B cell (primary cell): ENCODE measurements around the gene C10orf105. TPM values are rescaled to one million over a fixed set of nuclear protein-coding genes. Genes with fewer than 3 reads are reported as not detected.

Experiments used
- ATAC-seq: fragments of 200-7000 bp; cut with Tn5 transposase; one replicate; pipeline ENCODE4 v1.10.0; 2021; ENCODE audit warnings: low read depth, mild to moderate bottlenecking, moderate number of reproducible peaks, moderate library complexity
- CTCF ChIA-PET: fragments of 350-600 bp; sonication (Branson Sonifier 250); formaldehyde crosslinking; loops from one replicate; lab custom pipeline; 2021; ENCODE audit warnings: antibody characterized with exemption, inconsistent platforms; lab: Charles Lee
- POLR2A ChIA-PET: fragments of 350-600 bp; sonication (Branson Sonifier 250); formaldehyde crosslinking; loops from one replicate; lab custom pipeline; 2021; ENCODE audit warnings: antibody characterized with exemption; lab: Charles Lee
- DNase-seq: peaks from one replicate; pipeline ENCODE4 v3.0.0; 2013
- H2AFZ ChIP-seq: 2 replicates; pipeline ENCODE4 v1.6.1; 2012; ENCODE audit warnings: mild to moderate bottlenecking, low read depth, low read length; ENCODE audit not compliant: insufficient read depth, poor library complexity, severe bottlenecking
- H3K27ac ChIP-seq, 2 donors: 1 replicate in 1 of 2; 2 replicates in 1 of 2; pipeline ENCODE4 v1.5.1; 2012 to 2013; ENCODE audit warnings: low read length in 2 of 2, mild to moderate bottlenecking in 2 of 2, moderate library complexity in 1 of 2
- H3K27me3 ChIP-seq, 4 experiments: fragments of 200-600 bp in 1 of 4; sonication (generic) in 1 of 4; replicated peaks in 1 of 4; 1 replicate in 2 of 4; 2 replicates in 2 of 4; pipeline versions ENCODE4 v1.6.1 to v1.7.0; 2013 to 2016; ENCODE audit warnings: low read length in 3 of 4, mild to moderate bottlenecking in 2 of 4, mixed read lengths in 1 of 4, moderate library complexity in 1 of 4; ENCODE audit not compliant: insufficient read depth in 4 of 4, control insufficient read depth in 3 of 4; ENCODE audit errors: control extremely low read depth in 1 of 4
- H3K36me3 ChIP-seq, 2 experiments: replicated peaks in 1 of 2; 1 replicate in 1 of 2; 2 replicates in 1 of 2; pipeline versions ENCODE4 v1.6.1 to v1.7.1; 2013; ENCODE audit warnings: low read length in 1 of 2; ENCODE audit not compliant: insufficient read depth in 2 of 2, control insufficient read depth in 1 of 2; ENCODE audit errors: control extremely low read depth in 1 of 2, extremely low read depth in 1 of 2
- H3K4me1 ChIP-seq, 2 donors: fragments of 200-600 bp in 1 of 2; sonication (generic) in 1 of 2; 1 replicate in 1 of 2; 2 replicates in 1 of 2; pipeline versions ENCODE4 v1.5.1 to v1.6.1; 2013 to 2017; ENCODE audit warnings: low read length in 2 of 2; ENCODE audit not compliant: control insufficient read depth in 2 of 2, insufficient read depth in 2 of 2
- H3K4me2 ChIP-seq: replicated peaks from 2 replicates; pipeline ENCODE3; 2012; ENCODE audit warnings: mild to moderate bottlenecking, low read depth, low read length; ENCODE audit not compliant: poor library complexity, severe bottlenecking
- H3K4me3 ChIP-seq, 5 experiments: fragments of 200-600 bp in 1 of 5; sonication (generic) in 1 of 5; 1 replicate in 3 of 5; 2 replicates in 2 of 5; pipeline versions ENCODE4 v1.5.1 to v1.7.0; 2011 to 2016; ENCODE audit warnings: low read length in 4 of 5, mild to moderate bottlenecking in 4 of 5, low read depth in 2 of 5, control low read depth in 1 of 5, moderate library complexity in 1 of 5; ENCODE audit not compliant: insufficient read depth in 1 of 5; ENCODE audit errors: control extremely low read depth in 1 of 5, extremely low read depth in 1 of 5
- H3K79me2 ChIP-seq: fragments of 200-600 bp; sonication (generic); one replicate; pipeline ENCODE4 v1.6.0; 2016; ENCODE audit warnings: low read length; ENCODE audit not compliant: control insufficient read depth, insufficient read depth
- H3K9ac ChIP-seq: fragments of 200-600 bp; sonication (generic); 2 replicates; pipeline ENCODE4 v1.6.1; 2017; ENCODE audit warnings: mild to moderate bottlenecking, low read length, moderate library complexity
- H3K9me3 ChIP-seq, 3 donors: one replicate each; pipeline versions ENCODE4 v1.6.1 to v1.7.1; 2013; ENCODE audit warnings: low read length in 2 of 3; ENCODE audit not compliant: control insufficient read depth in 2 of 3, insufficient read depth in 1 of 3; ENCODE audit errors: control extremely low read depth in 1 of 3
- H4K20me1 ChIP-seq: 2 replicates; pipeline ENCODE4 v1.6.0; 2012; ENCODE audit warnings: mild to moderate bottlenecking, low read length; ENCODE audit not compliant: insufficient read depth, control insufficient read depth, poor library complexity, severe bottlenecking
- H3K27ac Mint-ChIP-seq: one replicate; pipeline ENCODE4 v1.8.0; 2021; ENCODE audit warnings: mixed read lengths
- H3K27me3 Mint-ChIP-seq: one replicate; pipeline ENCODE4 v1.8.0; 2021; ENCODE audit warnings: mixed read lengths
- H3K4me1 Mint-ChIP-seq: one replicate; pipeline ENCODE4 v1.8.0; 2021; ENCODE audit warnings: mixed read lengths
- H3K4me3 Mint-ChIP-seq: one replicate; pipeline ENCODE4 v1.8.0; 2021; ENCODE audit warnings: mixed read lengths
- H3K9me3 Mint-ChIP-seq: one replicate; pipeline ENCODE4 v1.8.0; 2022; ENCODE audit warnings: mixed read lengths; ENCODE audit not compliant: insufficient read depth
- CTCF ChIP-seq: fragments of 200-600 bp; IDR thresholded peaks from one replicate; pipeline ENCODE4 v1.8.0; 2022; ENCODE audit warnings: antibody characterized with exemption, mild to moderate bottlenecking
- EZH2 ChIP-seq: IDR thresholded peaks from 2 replicates; pipeline ENCODE4 v1.6.1; 2012; ENCODE audit warnings: borderline replicate concordance, low read depth, mild to moderate bottlenecking, moderate library complexity, low read length; ENCODE audit not compliant: insufficient read depth, poor library complexity, severe bottlenecking
- WGBS: methylation state at CpG from one replicate; pipeline ENCODE4 v1.1.5; 2013; ENCODE audit warnings: missing lambda C conversion rate; ENCODE audit not compliant: insufficient coverage; 5-methylcytosine and 5-hydroxymethylcytosine counted together
- intact Hi-C: fragments of 100-400 bp; cut with micrococcal nuclease; formaldehyde crosslinking; loops from one replicate; pipeline ENCODE4 v1.10.0; 2022
- polyA plus RNA-seq: library from polyadenylated mRNA; depleted of rRNA; stranded (reverse); fragments of >200 nt; gene quantifications from 2 replicates; pipeline ENCODE4 v1.2.3, GENCODE V29; 2012
- total RNA-seq, 2 donors: library from RNA; stranded (reverse); fragments of 120-200 nt in 1 of 2; gene quantifications; 1 replicate in 1 of 2; 2 replicates in 1 of 2; pipeline versions ENCODE4 v1.2.3 to v1.2.4, GENCODE V29; 2013 to 2022

C10orf105 gene
- total and polyA plus RNA-seq, 2 donors (not counting 1 experiment from before 2014, with no cell fraction given) = 0.03 TPM; not detected in 1

DNA sequence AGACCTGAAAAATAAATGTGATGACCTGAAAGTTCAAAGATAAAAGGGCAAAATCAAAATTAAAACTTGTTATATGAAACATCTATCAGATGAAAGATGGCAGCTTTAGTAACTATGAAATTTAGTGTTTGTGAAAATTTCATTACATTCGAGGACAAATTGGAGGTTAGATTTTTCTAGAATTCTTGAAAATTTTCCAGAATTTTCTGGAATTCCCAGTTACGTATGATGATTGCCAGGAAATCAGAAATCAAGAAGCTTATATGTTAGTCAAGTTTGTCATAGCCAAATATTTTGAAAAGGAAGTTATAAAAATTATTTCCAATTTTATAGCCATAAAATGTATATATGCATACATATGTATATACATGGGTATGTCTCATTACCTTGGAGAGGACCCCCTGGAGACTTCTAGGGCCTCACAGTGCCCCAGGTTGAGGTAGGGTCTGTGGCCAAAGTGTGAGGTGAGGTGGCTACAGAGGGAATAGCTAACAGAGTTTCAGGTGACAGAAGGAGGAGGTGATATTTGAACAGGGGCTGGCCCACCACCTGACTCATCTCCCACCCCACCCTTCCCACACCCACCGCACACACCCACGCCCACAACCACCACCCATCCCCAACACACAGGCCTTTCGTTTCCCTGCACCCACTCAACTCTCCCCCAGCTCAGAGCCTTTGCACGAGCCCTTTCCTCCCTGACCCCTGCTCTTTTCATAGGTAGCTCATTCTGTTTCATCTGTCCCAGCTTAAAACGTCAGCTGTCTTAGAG is 21.5 kb downstream of the C10orf105 start:
- Histone ChIP-seq H3K27me3 (peaks cover 0 to 9% (median 0%) of the 10 kb centered on the region in 4 experiments), H3K4me1 (peaks cover 39 to 55% of the 10 kb centered on the region in 2 donors), H3K4me2 (no peak overlapping the region), H3K9me3 (peaks cover 0 to 6% (median 0%) of the 10 kb centered on the region in 3 donors), H3K4me3 (no peak overlapping the region), H4K20me1 (no peaks in the 10 kb centered on the region), H3K27ac (no peak overlapping the region), H3K79me2 (no peaks in the 10 kb centered on the region), H3K9ac (no peak overlapping the region), H3K36me3 (no peaks in the 10 kb centered on the region), H2AFZ (no peak overlapping the region)
- DNase-seq (no peak), ATAC-seq (no peak)
- peak overlapping the region; percentile 56 for H3K27ac Mint-ChIP-seq
- TF ChIP-seq CTCF (no peak), EZH2 (no peak)
- 74% methylated on average over 6 of the region's 7 CpGs for WGBS
- no peaks in the 10 kb centered on the region for H3K27me3 Mint-ChIP-seq
- POLR2A ChIA-PET = interaction anchor here (2.3 kb wide), 1 partner anchor 379 kb away, joined by 5 read pairs; the partner anchor contains the start of gene SLC29A3
- intact Hi-C loops = loop anchor here (10.0 kb wide), 2 partner anchors 53 to 1553 kb away; partner anchors contain the start of gene TYSND1
- no peak overlapping the region for H3K4me3 Mint-ChIP-seq
- H3K9me3 Mint-ChIP-seq = no peaks in the 10 kb centered on the region
- CTCF ChIA-PET = interaction anchor here (0.6 to 11.1 kb wide), 26 partner anchors 13 to 399 kb away, joined by 3 to 199 read pairs (median 6); partner anchors contain the start of genes SLC29A3 and VSIR
- H3K4me1 Mint-ChIP-seq = peaks cover 52% of the 10 kb centered on the region
